ENCODE measurements around the gene MSH6. TPM values are rescaled to one million over a fixed set of nuclear protein-coding genes. Genes with fewer than 3 reads are reported as not detected.

The MSH6 gene
- total and polyA plus RNA-seq, 10 donors = 6.2 to 33.1 (median 26.4) TPM

DNA sequence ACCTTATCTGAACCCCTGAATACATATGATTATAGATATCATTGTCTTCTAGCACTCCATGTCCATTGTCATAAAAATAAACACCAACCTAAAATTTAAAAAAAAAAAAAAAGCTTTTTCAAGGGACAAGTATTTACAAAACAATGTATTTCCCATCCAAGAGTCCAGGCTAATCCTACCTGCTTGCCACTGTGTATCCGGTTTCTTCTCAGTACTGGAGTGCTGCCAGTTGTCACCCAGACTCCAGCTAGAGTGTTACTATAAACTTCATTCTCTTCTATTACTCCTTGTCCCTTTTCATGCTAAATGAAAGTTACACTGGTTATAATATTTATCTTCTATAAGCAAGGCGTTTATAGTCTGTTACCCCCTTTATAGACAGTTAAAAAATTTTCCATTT lies 35.8 kb downstream of the MSH6 start:
- Histone ChIP-seq H3K4me1 (no peaks in the 10 kb centered on the region), H3K4me3 (no peak overlapping the region), H3K27me3 (replicated peaks in 1 of 7) (no peaks in the 10 kb centered on the region), H3K27ac (no peak overlapping the region), H3K9me3 (no peaks in the 10 kb centered on the region), H3K36me3 (peaks cover 3 to 100% (median 90%) of the 10 kb centered on the region in 6 donors)
- intact Hi-C loops (cut with DNase I; ENCODE audit: low total_unique reads) = no loop called here
- WGBS, 5 donors = 88 to 99% (median 94%) methylated on average over 2 of the region's 2 CpGs
- TF ChIP-seq, protein P1, sequence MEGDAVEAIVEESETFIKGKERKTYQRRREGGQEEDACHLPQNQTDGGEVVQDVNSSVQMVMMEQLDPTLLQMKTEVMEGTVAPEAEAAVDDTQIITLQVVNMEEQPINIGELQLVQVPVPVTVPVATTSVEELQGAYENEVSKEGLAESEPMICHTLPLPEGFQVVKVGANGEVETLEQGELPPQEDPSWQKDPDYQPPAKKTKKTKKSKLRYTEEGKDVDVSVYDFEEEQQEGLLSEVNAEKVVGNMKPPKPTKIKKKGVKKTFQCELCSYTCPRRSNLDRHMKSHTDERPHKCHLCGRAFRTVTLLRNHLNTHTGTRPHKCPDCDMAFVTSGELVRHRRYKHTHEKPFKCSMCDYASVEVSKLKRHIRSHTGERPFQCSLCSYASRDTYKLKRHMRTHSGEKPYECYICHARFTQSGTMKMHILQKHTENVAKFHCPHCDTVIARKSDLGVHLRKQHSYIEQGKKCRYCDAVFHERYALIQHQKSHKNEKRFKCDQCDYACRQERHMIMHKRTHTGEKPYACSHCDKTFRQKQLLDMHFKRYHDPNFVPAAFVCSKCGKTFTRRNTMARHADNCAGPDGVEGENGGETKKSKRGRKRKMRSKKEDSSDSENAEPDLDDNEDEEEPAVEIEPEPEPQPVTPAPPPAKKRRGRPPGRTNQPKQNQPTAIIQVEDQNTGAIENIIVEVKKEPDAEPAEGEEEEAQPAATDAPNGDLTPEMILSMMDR (IDR thresholded peaks at IDR 0.05 in 8 of 11, conservative IDR thresholded peaks at IDR 0.05 in 3 of 11) = no peak
- TF ChIP-seq POLR2AphosphoS5 (IDR thresholded peaks at IDR 0.05) (no peak), POLR2A (IDR thresholded peaks at IDR 0.05) (no peak)
- no peak for DNase-seq

DNA sequence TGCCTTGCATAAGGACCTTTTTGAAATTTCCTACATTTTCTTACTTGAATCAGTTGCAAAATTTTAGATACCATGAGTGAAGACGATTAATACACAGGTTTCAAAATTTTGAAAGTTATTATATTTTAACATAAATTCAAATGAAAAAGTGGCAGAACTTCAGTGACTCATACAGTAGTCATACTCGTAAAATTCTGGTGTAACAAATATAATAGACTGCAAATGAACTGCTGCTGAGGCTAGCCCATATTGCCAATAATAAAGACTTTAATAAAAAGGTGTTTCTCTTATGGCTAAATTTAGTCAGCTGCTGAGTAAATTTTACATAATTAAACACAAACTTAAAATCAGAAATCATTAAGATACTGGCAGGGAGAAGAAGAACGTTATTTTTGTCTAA lies 36.9 kb downstream of the MSH6 start:
- H3K4me1 ChIP-seq = no peaks in the 10 kb centered on the region
- H3K4me3 ChIP-seq = no peak overlapping the region
- no peak for TF ChIP-seq POLR2AphosphoS5 (IDR thresholded peaks at IDR 0.05)
- intact Hi-C loops (cut with DNase I; ENCODE audit: low total_unique reads) = no loop called here
- H3K9me3 ChIP-seq = no peaks in the 10 kb centered on the region
- WGBS, 5 donors = 90 to 99% (median 95%) methylated on average over 3 of the region's 3 CpGs
- DNase-seq = no peak
- peaks cover 3 to 100% (median 88%) of the 10 kb centered on the region in 6 donors for H3K36me3 ChIP-seq
- H3K27ac ChIP-seq = no peak overlapping the region
- H3K27me3 ChIP-seq (replicated peaks in 1 of 7) = no peaks in the 10 kb centered on the region

DNA sequence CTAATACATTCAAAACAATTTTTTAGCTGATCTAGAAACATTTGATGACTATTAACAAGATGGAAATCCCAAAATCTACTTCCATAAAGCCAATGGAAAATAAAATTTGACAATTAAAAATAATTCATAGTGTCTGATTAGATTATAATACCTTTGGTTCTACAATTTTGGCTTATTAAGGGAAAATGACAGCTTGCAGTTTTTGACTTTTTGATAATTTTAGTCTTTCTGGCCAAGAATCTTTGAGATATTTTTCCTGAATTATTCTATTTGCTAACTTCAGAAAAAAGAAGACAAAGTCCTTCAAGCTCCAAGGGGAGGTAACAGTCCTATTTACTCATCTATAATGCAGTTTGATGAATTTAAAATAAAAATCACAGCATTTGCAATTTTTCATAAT lies 39.6 kb downstream of the MSH6 start:
- Histone ChIP-seq H3K36me3 (peaks cover 3 to 100% (median 84%) of the 10 kb centered on the region in 6 donors), H3K9me3 (no peaks in the 10 kb centered on the region), H3K27ac (no peak overlapping the region), H3K4me1 (no peaks in the 10 kb centered on the region), H3K4me3 (no peak overlapping the region), H3K27me3 (replicated peaks in 1 of 7) (no peaks in the 10 kb centered on the region)
- no peak for DNase-seq
- TF ChIP-seq, protein P1 (IDR thresholded peaks at IDR 0.05 in 8 of 11, conservative IDR thresholded peaks at IDR 0.05 in 3 of 11) = no peak
- no peak for TF ChIP-seq POLR2A (IDR thresholded peaks at IDR 0.05)
- intact Hi-C loops (cut with DNase I; ENCODE audit: low total_unique reads) = no loop called here

DNA sequence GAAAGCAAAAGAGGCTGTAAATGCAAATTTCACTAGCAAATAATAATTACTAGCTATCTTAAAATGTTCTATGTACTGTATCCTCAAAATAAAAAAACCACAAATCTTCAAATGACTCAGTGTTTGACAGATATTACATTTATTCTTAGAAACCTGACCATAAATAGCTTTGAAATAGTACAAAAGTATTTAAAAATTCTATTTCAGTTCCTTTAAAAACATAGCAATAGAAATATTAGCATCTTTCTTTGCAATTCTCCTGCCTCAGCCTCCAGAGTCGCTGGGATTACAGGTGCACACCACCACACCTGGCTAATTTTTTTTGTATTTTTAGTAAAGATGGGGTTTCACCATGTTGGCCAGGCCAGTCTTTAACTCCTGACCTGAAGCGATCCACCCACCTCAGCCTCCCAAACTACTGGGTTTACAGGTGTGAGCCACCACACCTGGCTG lies 50.6 kb downstream of the MSH6 start:
- peaks cover 3 to 100% (median 92%) of the 10 kb centered on the region in 6 donors for H3K36me3 ChIP-seq
- H3K27ac ChIP-seq = no peak overlapping the region
- intact Hi-C loops (cut with DNase I; ENCODE audit: low total_unique reads) = no loop called here

More for the DNA sequence above, 50.6 kb downstream of the MSH6 start:
- no peaks in the 10 kb centered on the region for H3K27me3 ChIP-seq (replicated peaks in 1 of 7)
- H3K4me1 ChIP-seq = no peaks in the 10 kb centered on the region
- no peak overlapping the region for H3K4me3 ChIP-seq
- 81 to 83% (median 81%) methylated on average over 2 of the region's 2 CpGs for WGBS, 5 donors
- H3K9me3 ChIP-seq = no peaks in the 10 kb centered on the region
- no peak for DNase-seq
- TF ChIP-seq, protein P1 (IDR thresholded peaks at IDR 0.05 in 8 of 11, conservative IDR thresholded peaks at IDR 0.05 in 3 of 11) = no peak
- TF ChIP-seq POLR2A (IDR thresholded peaks at IDR 0.05) = no peak
- TF ChIP-seq POLR2AphosphoS5 (IDR thresholded peaks at IDR 0.05) = no peak
